GM12891 (cell line): ENCODE results near the gene ULK2.

Experiments
- DNase-seq: peaks from one replicate; pipeline ENCODE4 v3.0.0; 2011; ENCODE audit warnings: low spot score; ENCODE audit not compliant: insufficient read length
- FAIRE-seq: peaks from 2 replicates; lab custom pipeline; 2011; peaks lifted over from hg19 to GRCh38; lab: Jason Lieb, UNC
- PAX5 ChIP-seq: IDR thresholded peaks from 2 replicates; pipeline ENCODE4 v1.6.1; 2011; ENCODE audit warnings: low read length, moderate library complexity, mild to moderate bottlenecking; ENCODE audit not compliant: insufficient read depth, severe bottlenecking
- POLR2A ChIP-seq: IDR thresholded peaks from 2 replicates; pipeline ENCODE4 v1.6.1; 2011; ENCODE audit warnings: low read depth, low read length, control low read depth
- POLR2AphosphoS5 ChIP-seq: IDR thresholded peaks from 2 replicates; pipeline ENCODE4 v1.6.1; 2011; ENCODE audit warnings: low read depth, low read length, control low read depth
- POU2F2 ChIP-seq: IDR thresholded peaks from 2 replicates; pipeline ENCODE4 v1.6.1; 2011; ENCODE audit warnings: low read depth, mild to moderate bottlenecking, control low read depth, low read length, moderate library complexity
- SPI1 ChIP-seq: IDR thresholded peaks from 2 replicates; pipeline ENCODE4 v1.6.1; 2011; ENCODE audit warnings: low read depth, low read length, control low read depth
- TAF1 ChIP-seq: IDR thresholded peaks from 2 replicates; pipeline ENCODE4 v1.6.1; 2011; ENCODE audit warnings: low read depth, low read length, control low read depth

Gene ULK2

GRCh38 chr17:19787733-19788357 is 79.9 kb downstream of the ULK2 start:
- TF ChIP-seq POU2F2 (no peak), TAF1 (no peak), SPI1 (no peak), PAX5 (no peak), POLR2AphosphoS5 (no peak), POLR2A (no peak)
- no peak for FAIRE-seq

GRCh38 chr17:19785854-19786253 is 81.9 kb downstream of the ULK2 start:
- no peak for TF ChIP-seq POLR2A
- no peak for TF ChIP-seq SPI1
- TF ChIP-seq POU2F2: no peak
- TF ChIP-seq TAF1: no peak
- no peak for TF ChIP-seq PAX5
- no peak for TF ChIP-seq POLR2AphosphoS5
- no peak for FAIRE-seq
- DNase-seq: no peak

More at GRCh38 chr17:19787733-19788357, 79.9 kb downstream of the ULK2 start:
- DNase-seq: no peak

GRCh38 chr17:19781488-19782458 is 86.0 kb downstream of the ULK2 start:
- no peak for TF ChIP-seq POLR2AphosphoS5
- no peak for TF ChIP-seq TAF1
- DNase-seq: no peak
- FAIRE-seq: no peak

- FAIRE-seq (no peak), DNase-seq (no peak)
- TF ChIP-seq POU2F2 (no peak), TAF1 (no peak), POLR2AphosphoS5 (no peak), PAX5 (no peak), SPI1 (no peak), POLR2A (no peak)
These were observed 86.9 kb downstream of the ULK2 start for GRCh38 chr17:19780846-19781245.

GRCh38 chr17:19773534-19773933 is 94.2 kb downstream of the ULK2 start:
- TF ChIP-seq SPI1 (no peak), POU2F2 (no peak), POLR2AphosphoS5 (no peak), TAF1 (no peak), PAX5 (no peak), POLR2A (no peak)
- no peak for DNase-seq
- FAIRE-seq: no peak

GRCh38 chr17:19771971-19772630 is 95.6 kb downstream of the ULK2 start:
- no peak for DNase-seq
- no peak for FAIRE-seq
- TF ChIP-seq POLR2AphosphoS5: no peak
- no peak for TF ChIP-seq POLR2A
- no peak for TF ChIP-seq TAF1
- TF ChIP-seq PAX5: no peak
- no peak for TF ChIP-seq POU2F2
- no peak for TF ChIP-seq SPI1

- no peak for DNase-seq
- TF ChIP-seq PAX5 (no peak), TAF1 (no peak), SPI1 (no peak), POLR2A (no peak), POU2F2 (no peak), POLR2AphosphoS5 (no peak)
- FAIRE-seq: no peak
These were observed 96.6 kb downstream of the ULK2 start for GRCh38 chr17:19770985-19771735.

- DNase-seq (no peak), FAIRE-seq (no peak)
- TF ChIP-seq TAF1: no peak
- no peak for TF ChIP-seq SPI1
- no peak for TF ChIP-seq POLR2A
- no peak for TF ChIP-seq PAX5
- TF ChIP-seq POLR2AphosphoS5: no peak
- no peak for TF ChIP-seq POU2F2
These were observed 97.6 kb downstream of the ULK2 start for GRCh38 chr17:19769946-19770652.
